Retinal pigment epithelial cell (primary cell): ENCODE results near the gene GMDS.

Source experiments
- DNase-seq: peaks from one replicate; pipeline ENCODE4 v3.0.0-alpha.2; 2010; ENCODE audit warnings: low read depth
- H3K4me3 ChIP-seq: 2 replicates; pipeline ENCODE4 v1.5.1; 2011; ENCODE audit warnings: mild to moderate bottlenecking, low read length, control low read depth, moderate library complexity
- CTCF ChIP-seq: conservative IDR thresholded peaks from 2 replicates; pipeline ENCODE4 v1.5.1; 2011; ENCODE audit warnings: low read depth, low read length, control low read depth, inconsistent platforms

GMDS gene

GRCh38 chr6:2132416-2132815 is 113.0 kb downstream of the GMDS start:
- no peak for TF ChIP-seq CTCF
- DNase-seq: peak; percentile 16

GRCh38 chr6:2129182-2129621 is 116.2 kb downstream of the GMDS start:
- TF ChIP-seq CTCF: no peak

More at GRCh38 chr6:2132416-2132815, 113.0 kb downstream of the GMDS start:
- no peak overlapping the region for H3K4me3 ChIP-seq

GRCh38 chr6:2127484-2127911 is 117.9 kb downstream of the GMDS start:
- H3K4me3 ChIP-seq: no peak overlapping the region
- DNase-seq: no peak
- TF ChIP-seq CTCF: no peak

More at GRCh38 chr6:2129182-2129621, 116.2 kb downstream of the GMDS start:
- H3K4me3 ChIP-seq: no peak overlapping the region
- no peak for DNase-seq

GRCh38 chr6:2126351-2126750 is 119.1 kb downstream of the GMDS start:
- no peak for DNase-seq
- TF ChIP-seq CTCF: no peak
- no peak overlapping the region for H3K4me3 ChIP-seq

GRCh38 chr6:2125158-2125557 is 120.2 kb downstream of the GMDS start:
- TF ChIP-seq CTCF: no peak
- DNase-seq: no peak
- H3K4me3 ChIP-seq: no peak overlapping the region

- DNase-seq: no peak
- no peak for TF ChIP-seq CTCF
- no peak overlapping the region for H3K4me3 ChIP-seq
Measured at GRCh38 chr6:2124260-2124709, 121.1 kb downstream of the GMDS start.

GRCh38 chr6:2120912-2121311 is 124.5 kb downstream of the GMDS start:
- no peak overlapping the region for H3K4me3 ChIP-seq
- TF ChIP-seq CTCF: no peak
- no peak for DNase-seq
